ENCODE measurements around the gene ADAM33. TPM values are rescaled to one million over a fixed set of nuclear protein-coding genes. Genes with fewer than 3 reads are reported as not detected.
A peak's percentile ranks its signal among the peaks of the same experiment; 100 is the strongest.

Gene ADAM33
- total RNA-seq, 6 donors from 2014 or later = 2.3 to 26.2 (median 10.5) TPM

GRCh38 chr20:3699037-3699436 lies 17.2 kb upstream of the ADAM33 start:
- H3K4me1 ChIP-seq = no peaks in the 10 kb centered on the region
- peaks cover 0 to 6% (median 2%) of the 10 kb centered on the region in 4 donors for H3K9me3 ChIP-seq
- no peaks in the 10 kb centered on the region for H3K27me3 ChIP-seq
- no peak overlapping the region for H3K4me3 ChIP-seq
- WGBS, 2 donors = 87 to 92% methylated on average over 9 to 16 of the region's 16 CpGs
- no peak overlapping the region for H3K27ac ChIP-seq
- DNase-seq (no peak), ATAC-seq (ENCODE audit: low FRiP score in 2 of 2) (no peak)
- TF ChIP-seq POLR2A (IDR thresholded peaks at IDR 0.05) (no peak), EP300 (IDR thresholded peaks at IDR 0.05) (no peak), POLR2AphosphoS5 (IDR thresholded peaks at IDR 0.05) (no peak)
- TF ChIP-seq, protein P1, sequence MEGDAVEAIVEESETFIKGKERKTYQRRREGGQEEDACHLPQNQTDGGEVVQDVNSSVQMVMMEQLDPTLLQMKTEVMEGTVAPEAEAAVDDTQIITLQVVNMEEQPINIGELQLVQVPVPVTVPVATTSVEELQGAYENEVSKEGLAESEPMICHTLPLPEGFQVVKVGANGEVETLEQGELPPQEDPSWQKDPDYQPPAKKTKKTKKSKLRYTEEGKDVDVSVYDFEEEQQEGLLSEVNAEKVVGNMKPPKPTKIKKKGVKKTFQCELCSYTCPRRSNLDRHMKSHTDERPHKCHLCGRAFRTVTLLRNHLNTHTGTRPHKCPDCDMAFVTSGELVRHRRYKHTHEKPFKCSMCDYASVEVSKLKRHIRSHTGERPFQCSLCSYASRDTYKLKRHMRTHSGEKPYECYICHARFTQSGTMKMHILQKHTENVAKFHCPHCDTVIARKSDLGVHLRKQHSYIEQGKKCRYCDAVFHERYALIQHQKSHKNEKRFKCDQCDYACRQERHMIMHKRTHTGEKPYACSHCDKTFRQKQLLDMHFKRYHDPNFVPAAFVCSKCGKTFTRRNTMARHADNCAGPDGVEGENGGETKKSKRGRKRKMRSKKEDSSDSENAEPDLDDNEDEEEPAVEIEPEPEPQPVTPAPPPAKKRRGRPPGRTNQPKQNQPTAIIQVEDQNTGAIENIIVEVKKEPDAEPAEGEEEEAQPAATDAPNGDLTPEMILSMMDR (IDR thresholded peaks at IDR 0.05) = no peak
- H3K36me3 ChIP-seq = no peaks in the 10 kb centered on the region

GRCh38 chr20:3698591-3699001 lies 16.8 kb upstream of the ADAM33 start:
- H3K4me1 ChIP-seq = no peaks in the 10 kb centered on the region
- ATAC-seq (ENCODE audit: low FRiP score in 2 of 2) (no peak), DNase-seq (no peak)
- H3K36me3 ChIP-seq = no peaks in the 10 kb centered on the region
- no peaks in the 10 kb centered on the region for H3K27me3 ChIP-seq
- no peak overlapping the region for H3K4me3 ChIP-seq
- peaks cover 0 to 6% (median 2%) of the 10 kb centered on the region in 4 donors for H3K9me3 ChIP-seq
- TF ChIP-seq, protein P1 (IDR thresholded peaks at IDR 0.05) = no peak
- no peak for TF ChIP-seq POLR2A (IDR thresholded peaks at IDR 0.05)
- TF ChIP-seq EP300 (IDR thresholded peaks at IDR 0.05) = no peak
- TF ChIP-seq POLR2AphosphoS5 (IDR thresholded peaks at IDR 0.05) = no peak
- WGBS, 2 donors = 74% methylated on average over 6 of the region's 6 CpGs; no CpG with 5 or more reads in 1 of the 2 donors
- H3K27ac ChIP-seq = no peak overlapping the region

- Histone ChIP-seq H3K4me3 (no peak overlapping the region), H3K27ac (no peak overlapping the region), H3K27me3 (no peaks in the 10 kb centered on the region), H3K9me3 (peaks cover 0 to 6% (median 2%) of the 10 kb centered on the region in 4 donors), H3K4me1 (no peaks in the 10 kb centered on the region), H3K36me3 (no peaks in the 10 kb centered on the region)
- TF ChIP-seq EP300 (IDR thresholded peaks at IDR 0.05) (no peak), POLR2AphosphoS5 (IDR thresholded peaks at IDR 0.05) (no peak), POLR2A (IDR thresholded peaks at IDR 0.05) (no peak)
- TF ChIP-seq, protein P1 (IDR thresholded peaks at IDR 0.05) = no peak
- ATAC-seq (ENCODE audit: low FRiP score in 2 of 2) (peak in 1 of 2 donors; percentile 3), DNase-seq (no peak)
- 73 to 78% methylated on average over 4 to 17 of the region's 18 CpGs for WGBS, 2 donors
Observed at GRCh38 chr20:3697588-3698305, 15.9 kb upstream of the ADAM33 start.

DNA sequence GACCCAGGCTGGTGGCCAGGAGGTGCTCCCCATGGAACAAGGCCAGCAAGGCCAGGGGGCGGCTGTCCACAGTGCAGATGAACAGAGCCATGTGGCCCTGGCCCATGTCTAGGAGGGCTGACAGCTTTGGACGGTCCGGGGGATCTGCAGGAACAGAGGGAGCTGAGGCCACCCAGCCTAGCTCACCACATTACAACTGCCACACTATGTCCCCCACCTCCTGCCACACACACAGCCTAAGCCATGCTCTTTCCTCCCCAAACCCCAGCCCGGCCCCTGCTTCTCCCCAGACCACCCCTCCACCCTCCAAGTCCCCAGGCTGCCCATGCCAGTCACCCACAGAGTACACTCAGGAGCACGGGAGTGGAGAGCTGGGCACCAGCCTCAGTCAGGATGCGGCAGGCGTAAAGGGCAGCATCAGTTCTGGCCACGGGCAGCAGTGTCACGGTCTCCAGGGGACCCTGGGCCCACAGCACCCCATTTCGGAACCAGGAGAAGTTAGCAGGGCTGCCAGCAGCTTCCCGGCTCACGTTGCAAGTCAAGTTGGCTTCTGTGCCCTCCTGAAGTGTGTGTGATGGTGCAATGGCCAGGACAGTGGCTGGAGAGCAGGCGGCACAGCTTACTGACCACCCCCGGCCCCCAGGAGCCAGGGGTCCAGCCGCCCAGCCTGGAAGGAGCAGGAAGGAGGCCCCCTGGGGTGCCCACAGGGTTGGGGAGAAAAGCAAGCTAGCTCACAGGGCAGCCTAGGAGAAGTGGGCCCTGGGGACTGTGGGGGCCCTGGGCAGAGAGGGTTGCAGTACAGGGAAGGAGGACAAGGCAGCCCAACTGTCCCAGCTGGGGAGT lies 15.2 kb upstream of the ADAM33 start:
- no peaks in the 10 kb centered on the region for H3K4me1 ChIP-seq
- no peaks in the 10 kb centered on the region for H3K36me3 ChIP-seq
- H3K4me3 ChIP-seq = no peak overlapping the region
- WGBS, 2 donors = 88 to 91% methylated on average over 4 to 13 of the region's 15 CpGs
- peaks cover 0 to 6% (median 2%) of the 10 kb centered on the region in 4 donors for H3K9me3 ChIP-seq
- no peaks in the 10 kb centered on the region for H3K27me3 ChIP-seq
- H3K27ac ChIP-seq = no peak overlapping the region
- DNase-seq (no peak), ATAC-seq (ENCODE audit: low FRiP score in 2 of 2) (no peak)
- TF ChIP-seq EP300 (IDR thresholded peaks at IDR 0.05) (no peak), POLR2AphosphoS5 (IDR thresholded peaks at IDR 0.05) (no peak), POLR2A (IDR thresholded peaks at IDR 0.05) (no peak)
- TF ChIP-seq, protein P1 (IDR thresholded peaks at IDR 0.05) = no peak

Data from upper lobe of left lung (tissue), 6 donors.